Measurements from ENCODE around the gene HSPA1A.
"Not testable (repeated sequence)": the region's sequence is repeated elsewhere in the genome, so short reads cannot be mapped to it uniquely, and the experiment has no call there.

The HSPA1A gene

DNA sequence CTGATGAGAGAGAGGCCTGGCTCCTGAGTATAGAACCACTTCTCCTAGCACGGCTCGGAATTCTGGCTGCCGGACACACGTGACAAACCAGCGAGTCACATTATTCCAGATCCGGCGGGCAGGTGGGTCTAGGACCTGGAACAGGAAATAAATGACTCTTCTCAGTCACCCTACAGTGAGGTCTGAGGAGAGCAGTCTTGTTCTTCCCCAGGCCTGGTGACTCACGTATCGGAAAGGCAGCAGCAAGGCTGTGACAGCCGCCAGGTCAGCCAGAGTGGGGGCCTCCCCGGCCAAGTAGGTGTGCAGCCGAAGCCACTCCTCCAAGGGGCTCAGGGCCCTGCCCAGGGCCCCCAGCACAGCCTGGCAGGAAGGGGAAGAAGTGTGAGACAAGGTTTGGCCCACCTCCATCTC, 22.6 kb upstream of the HSPA1A start:
- no peak overlapping the region for H3K4me3 ChIP-seq (ENCODE audit: low read depth, low read length)
- no peak for DNase-seq (ENCODE audit: low read depth)
- TF ChIP-seq CTCF (IDR thresholded peaks at IDR 0.05; ENCODE audit: control insufficient read depth, extremely low read depth, insufficient read depth), result no peak

GRCh38 chr6:31793927-31794245, 21.5 kb upstream of the HSPA1A start:
- not testable (repeated sequence) for DNase-seq (ENCODE audit: low read depth)
- H3K4me3 ChIP-seq (ENCODE audit: low read depth, low read length), result peak overlapping the region; percentile 99

- peak overlapping the region; percentile 99 for H3K4me3 ChIP-seq (ENCODE audit: low read depth, low read length)
- no peak for DNase-seq (ENCODE audit: low read depth)
- no peak for TF ChIP-seq CTCF (IDR thresholded peaks at IDR 0.05; ENCODE audit: control insufficient read depth, extremely low read depth, insufficient read depth)
Observed at GRCh38 chr6:31794294-31794865, 21.0 kb upstream of the HSPA1A start.

DNA sequence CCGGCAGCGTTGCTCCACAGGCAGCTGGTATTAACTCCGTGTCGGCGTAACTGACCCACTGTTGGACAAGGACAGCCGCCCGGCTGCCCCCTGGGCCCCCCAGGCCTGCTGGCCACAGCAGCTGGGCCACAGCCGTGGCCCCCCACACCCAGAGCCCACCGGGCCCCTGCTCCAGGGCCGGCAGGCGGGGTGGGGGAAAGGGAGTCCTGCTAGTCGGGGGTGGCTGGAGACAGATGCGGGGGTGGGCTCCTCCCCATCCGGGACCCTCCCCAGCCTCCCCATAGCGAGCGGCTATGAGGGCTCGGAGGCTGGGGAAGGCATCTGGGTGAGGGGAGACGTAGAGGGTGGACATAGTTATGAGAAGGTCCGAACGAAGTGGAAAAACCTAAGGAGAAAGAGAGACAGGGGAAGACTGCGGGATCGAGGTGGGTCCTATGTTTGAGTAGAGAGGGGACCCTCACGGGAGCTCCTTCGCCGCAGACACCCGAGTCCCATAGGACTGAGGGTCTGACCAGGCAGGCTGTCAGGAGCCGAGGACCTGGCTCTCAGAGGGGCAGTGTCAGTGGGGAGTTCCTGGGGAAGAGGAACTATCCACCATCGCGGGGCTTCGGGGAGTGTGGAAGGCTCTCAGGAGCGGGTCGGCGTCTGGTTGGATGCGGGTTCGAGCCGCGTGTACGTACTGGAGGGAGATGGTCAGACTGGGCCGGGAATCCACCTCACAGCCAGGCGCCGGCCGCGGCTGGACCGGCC, 20.3 kb upstream of the HSPA1A start:
- TF ChIP-seq CTCF (IDR thresholded peaks at IDR 0.05; ENCODE audit: control insufficient read depth, extremely low read depth, insufficient read depth), result no peak
- H3K4me3 ChIP-seq (ENCODE audit: low read depth, low read length), result peak overlapping the region; percentile 99
- DNase-seq (ENCODE audit: low read depth), result no peak

DNA sequence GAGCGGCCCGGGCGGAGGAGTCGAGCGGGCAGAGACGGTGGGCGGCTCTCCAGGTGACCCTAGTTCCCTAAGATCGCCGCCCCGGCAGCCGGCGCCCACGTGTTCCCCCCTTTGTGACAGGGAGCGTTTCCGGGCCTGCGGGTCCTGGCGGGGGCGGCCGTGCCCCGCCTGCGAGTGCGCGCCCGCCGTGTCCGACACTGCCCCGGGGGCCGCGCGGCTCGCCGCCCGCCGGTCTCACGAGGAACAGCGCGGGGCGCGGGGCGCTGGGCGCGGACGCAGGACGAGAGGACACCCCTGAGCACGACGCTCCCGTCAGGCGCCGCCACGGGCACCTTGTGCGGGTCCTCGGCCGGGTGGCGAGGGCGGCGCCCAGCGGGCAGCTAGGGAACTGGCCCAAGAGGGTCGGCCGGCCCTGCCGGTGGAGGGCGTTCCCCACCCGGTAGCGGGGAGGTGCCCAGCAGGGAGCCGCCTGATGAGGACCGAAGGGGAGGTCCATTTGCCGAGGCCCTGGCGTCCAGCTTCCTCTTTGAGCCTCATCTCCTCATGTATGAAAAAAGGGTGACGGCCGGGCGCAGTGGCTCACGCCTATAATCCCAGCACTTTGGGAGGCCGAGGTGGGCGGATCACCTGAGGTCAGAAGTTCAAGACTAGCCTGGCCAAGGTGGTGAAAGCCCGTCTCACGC, 19.6 kb upstream of the HSPA1A start, which contains the start of gene VARS1:
TSS of gene VARS1 (minus strand) at position 137 of the 683 bp plus-strand sequence. CDS start 535 bp downstream, outside the sequence.
- peak within 1 kb of the TSS; percentile 99 for H3K4me3 ChIP-seq (ENCODE audit: low read depth, low read length)
- TF ChIP-seq CTCF (IDR thresholded peaks at IDR 0.05; ENCODE audit: control insufficient read depth, extremely low read depth, insufficient read depth), result peak; percentile 96

DNA sequence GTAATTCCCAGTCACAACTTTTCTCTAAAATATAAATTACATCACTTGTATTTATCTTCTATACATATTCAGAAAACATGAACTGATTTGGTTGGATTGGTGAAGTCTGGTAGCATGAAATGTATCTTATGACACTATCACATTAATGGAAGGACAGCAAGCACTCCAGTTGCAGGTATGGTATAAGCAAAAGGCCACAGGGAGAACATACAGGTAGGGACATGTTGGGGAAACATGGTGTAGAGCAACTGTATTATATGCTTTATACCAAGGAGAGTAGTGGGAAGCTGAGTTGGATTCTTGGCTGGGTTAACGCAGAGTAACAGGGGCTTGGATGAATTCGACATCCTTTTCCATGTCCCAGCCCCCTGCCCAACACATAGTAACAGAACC, 18.4 kb upstream of the HSPA1A start:
- no peak overlapping the region for H3K4me3 ChIP-seq (ENCODE audit: low read depth, low read length)
- no peak for TF ChIP-seq CTCF (IDR thresholded peaks at IDR 0.05; ENCODE audit: control insufficient read depth, extremely low read depth, insufficient read depth)
- no peak for DNase-seq (ENCODE audit: low read depth)

More for the DNA sequence above, 19.6 kb upstream of the HSPA1A start, which contains the start of gene VARS1:
- peak; percentile 75 for DNase-seq (ENCODE audit: low read depth)

- no peak for DNase-seq (ENCODE audit: low read depth)
- H3K4me3 ChIP-seq (ENCODE audit: low read depth, low read length), result no peak overlapping the region
- no peak for TF ChIP-seq CTCF (IDR thresholded peaks at IDR 0.05; ENCODE audit: control insufficient read depth, extremely low read depth, insufficient read depth)
Observed at GRCh38 chr6:31797588-31797987, 17.8 kb upstream of the HSPA1A start.
